NCI-H2196 (cell line): ENCODE measurements around the gene DPT.

ENCODE experiments used
- DNase-seq: peaks from one replicate; lab custom pipeline; 2025; ENCODE audit not compliant: unreplicated experiment; lab: John Stamatoyannopoulos, UW

The DPT gene

GRCh38 chr1:168706391-168706992 is 22.5 kb downstream of the DPT start:
- no peak for DNase-seq

GRCh38 chr1:168700575-168701268 is 28.3 kb downstream of the DPT start:
- DNase-seq: no peak

DNA sequence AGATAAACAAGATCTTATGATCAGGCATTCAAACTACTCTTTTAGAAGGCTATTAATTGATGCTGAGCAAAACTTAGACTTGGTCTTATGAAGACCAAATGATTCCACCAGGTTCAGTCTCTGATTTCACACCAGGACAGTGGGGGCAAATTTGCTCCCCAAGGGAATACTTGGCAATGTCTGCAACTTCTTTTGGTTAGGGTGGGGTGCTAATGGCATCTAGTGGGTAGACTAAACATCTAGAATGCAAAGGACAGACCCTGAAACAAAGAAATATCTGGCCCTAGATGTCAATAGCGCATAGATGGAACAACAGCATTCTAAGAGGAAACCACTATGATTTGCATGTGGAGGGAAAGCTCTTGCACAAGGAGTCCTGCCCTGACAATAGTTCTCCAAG is 30.6 kb downstream of the DPT start:
- DNase-seq: no peak

DNA sequence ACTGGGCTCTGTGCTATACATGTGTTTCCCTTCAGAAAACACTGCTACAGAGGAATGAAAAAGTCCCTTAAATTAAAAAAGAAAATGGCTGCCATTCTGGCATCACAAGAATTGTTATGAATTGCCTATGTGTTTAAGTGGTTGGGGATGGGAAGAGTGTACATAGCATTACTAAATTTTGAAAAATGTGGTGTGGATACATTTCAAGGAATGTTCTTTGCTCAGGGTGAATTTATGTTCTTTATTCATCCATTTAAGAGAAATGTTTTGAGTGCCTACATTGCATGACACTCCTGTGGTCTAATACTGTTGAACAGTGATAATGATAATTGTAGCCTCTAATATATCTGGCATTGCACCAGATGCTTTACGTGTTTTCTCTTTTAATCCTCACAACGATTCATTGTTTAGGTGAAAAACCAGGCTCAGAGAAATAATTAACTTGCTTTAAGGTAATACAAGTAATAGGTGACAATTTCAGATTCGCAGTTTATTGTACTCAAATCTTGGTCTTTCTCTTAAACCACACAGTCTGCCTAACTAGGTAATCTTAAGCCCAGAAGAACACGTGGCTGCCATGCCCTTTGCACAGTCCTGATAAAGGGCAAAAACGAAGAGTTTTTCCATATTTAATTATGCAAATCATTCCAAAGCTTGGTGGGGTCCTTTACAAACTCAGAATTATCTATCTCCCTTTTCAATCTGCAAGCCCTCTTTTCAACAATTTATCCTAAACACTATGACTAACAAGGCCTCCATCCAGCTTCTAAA is 31.5 kb downstream of the DPT start:
- no peak for DNase-seq

DNA sequence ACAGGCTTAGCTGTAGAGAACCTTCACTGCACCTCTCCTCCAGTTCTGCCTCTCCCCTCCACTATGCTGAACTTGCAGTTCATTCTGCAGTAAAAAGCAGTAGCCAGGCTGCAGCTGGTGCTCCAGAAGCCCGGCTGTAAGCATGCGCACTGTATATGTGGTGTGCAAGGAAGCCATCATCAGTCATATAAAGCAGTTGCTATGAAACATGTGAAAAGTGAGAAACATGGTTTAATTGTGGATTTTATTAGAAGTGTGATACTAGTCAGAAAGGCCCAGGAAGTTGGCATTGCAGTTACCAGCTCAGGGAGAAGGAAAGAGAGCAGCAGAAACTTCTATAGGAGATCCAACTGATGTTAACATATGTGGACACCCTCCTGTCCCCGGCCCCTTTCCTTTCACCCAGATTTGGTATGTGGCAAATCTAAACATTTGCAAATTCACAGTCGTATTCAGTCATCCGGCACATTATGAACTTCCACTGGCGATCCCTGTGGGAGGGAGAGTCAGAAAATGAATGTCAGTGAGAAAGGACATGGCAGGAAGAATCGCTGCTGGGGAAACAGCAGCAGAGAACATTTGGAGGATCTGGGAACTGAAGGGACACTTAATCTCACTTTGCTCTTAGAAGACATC is 32.8 kb downstream of the DPT start:
- no peak for DNase-seq

DNA sequence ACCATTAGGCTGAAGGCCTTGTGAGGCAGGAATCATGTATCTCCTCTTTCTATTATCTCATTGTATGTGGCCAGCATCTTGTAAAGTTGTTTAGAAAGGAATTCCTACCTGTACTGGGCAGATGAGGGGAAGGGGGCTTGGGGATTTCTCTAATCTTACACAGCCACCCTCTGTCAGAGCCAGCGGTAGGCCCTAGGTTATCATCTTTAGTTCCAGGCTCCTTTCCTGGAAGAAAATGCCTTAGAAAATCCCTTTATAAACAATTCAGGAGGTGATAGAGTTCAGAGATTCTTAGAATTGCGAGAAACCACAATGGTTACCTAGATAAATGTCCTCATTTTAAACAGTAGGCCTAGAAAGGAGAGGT is 35.2 kb downstream of the DPT start:
- no peak for DNase-seq

DNA sequence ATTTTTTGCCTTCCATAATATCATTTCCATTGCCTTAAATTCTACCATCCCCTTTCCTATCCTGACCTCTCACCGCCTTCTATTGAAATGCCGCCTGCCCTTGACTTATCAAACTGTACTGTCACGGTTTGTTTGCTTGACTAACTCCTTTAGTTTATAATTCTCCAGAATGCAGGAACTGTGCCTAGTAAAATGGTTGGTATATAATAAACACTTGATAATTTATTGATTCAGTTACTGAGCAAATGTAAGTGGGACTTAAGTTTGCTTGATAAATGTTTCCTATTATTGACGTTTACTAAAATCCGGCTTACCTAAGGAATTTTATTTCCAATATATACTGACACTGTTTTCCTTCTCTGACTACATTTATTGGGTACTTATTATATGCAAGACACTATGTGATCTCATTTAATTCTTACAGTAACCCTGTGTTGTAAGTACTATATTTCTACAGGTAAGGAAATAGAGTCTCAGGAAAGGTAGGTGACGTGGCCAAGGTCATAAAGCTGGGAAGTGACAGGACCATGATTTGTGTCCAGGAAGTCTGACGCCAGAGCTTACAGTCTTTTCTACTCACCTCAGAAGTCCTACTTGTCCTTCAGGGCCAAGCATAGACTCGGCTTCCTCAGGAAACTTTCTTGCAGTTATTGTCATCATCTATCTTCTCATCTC is 35.7 kb downstream of the DPT start:
- no peak for DNase-seq

DNA sequence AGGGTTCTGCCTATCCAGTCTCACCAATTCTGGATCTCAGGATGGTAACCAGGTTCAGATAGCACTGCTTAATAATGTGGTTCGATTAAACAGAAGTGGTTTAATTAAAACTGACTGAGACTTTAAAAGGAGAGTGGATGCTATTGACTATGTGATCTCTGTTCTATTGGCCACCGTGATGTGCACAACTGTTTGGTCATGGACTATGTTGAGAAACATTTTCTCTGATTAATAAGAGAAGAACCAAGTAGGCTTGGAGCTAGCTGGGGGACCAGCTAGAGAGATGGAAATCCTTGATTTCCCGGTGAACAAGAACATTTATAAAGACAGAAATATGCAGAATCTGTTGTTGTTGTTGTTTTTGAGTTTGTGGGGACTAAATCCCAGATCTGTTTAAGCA is 36.5 kb downstream of the DPT start:
- no peak for DNase-seq

GRCh38 chr1:168691541-168691940 is 37.5 kb downstream of the DPT start:
- DNase-seq: no peak

DNA sequence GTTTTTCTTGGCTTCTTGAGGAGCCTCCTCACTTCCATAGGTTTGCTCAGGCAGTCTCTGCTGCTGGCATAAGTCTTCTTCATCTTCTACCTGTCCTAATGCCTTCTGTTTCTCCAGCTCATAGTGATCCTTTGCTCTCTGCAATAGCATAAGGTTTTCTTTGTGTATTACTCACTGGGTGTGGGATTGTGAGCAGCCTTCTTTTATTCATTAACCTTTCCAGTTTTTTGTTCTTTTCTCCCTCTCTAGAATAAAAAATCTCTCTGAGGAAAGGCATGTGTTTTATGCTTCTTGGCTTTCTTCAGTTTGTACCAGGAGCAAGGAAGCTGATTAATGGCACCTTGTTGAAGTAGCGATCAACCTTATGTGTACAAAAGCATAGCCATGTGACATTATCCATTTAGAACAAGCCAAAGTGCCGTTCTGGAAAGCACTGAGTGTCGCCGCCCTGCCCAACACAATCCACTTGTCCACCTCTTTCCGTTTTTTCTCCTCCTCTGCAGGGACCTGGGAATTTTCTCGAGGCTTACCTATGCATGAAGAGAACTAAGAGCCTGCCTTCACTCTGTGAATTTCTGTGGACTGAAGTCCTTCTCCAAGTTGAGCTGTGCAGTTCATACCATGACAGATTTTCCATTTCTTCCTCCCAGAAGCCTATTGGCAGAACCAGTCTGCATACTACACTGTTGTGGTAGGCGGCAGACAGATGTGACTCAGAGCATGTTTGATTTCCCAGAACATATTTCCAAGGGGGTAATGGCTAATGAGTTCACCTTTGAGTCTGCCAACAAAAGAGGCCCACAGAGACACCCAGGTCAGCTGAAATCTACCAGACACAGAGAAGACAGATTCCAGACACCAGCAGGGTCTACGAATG is 39.0 kb downstream of the DPT start:
- DNase-seq: no peak

- no peak for DNase-seq
Observed at GRCh38 chr1:168689327-168689657, 39.7 kb downstream of the DPT start.

DNA sequence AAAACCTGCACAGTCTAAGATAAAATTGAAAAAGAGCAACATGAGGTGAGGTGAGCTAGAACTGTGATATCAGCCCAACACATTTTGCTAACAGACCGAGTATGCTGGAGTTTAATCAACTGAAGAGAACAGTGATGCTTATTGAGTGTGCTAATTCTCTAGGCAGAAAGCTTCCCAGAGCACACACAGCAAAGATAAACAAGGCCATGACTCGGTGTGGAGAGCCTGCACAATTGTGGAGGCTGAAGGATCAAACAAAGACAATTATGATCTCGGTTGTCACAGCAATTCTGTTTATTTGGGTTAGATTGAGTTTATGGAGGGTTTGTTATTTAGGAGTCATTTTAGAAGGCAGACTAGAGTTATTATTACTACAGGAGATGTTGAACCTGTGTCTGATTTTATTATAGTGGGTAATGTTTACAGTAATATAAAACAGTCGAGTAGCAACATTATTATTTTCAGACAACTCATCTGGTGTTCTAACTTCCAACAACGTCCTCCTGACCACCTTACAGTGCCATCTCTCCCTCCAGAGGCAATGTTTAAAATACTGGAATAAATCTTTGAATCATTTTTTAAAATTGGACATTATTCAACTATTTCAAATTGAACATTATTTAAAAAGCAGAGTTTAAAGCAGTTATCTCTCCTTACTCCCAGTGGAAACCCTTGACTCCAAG is 40.2 kb downstream of the DPT start:
- no peak for DNase-seq

DNA sequence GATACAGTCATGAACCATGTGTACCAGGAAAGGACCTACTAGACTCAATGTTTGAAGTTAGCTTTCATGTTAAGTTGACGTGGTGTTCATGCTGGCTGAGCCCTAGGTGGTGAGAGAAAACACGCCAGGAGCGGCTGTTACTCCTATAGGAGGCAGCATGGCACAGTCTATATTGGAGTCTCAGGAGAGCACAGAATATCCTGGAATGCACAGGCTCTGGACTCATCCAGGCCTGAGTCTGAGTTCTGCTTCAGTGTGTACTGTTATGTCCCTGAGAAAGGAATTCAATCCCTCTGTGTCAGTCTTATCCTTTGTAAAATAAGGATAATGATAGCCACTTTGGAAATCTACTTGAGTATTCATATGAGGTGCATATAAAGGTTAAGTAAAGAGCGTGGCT is 41.2 kb downstream of the DPT start:
- DNase-seq: no peak

DNA sequence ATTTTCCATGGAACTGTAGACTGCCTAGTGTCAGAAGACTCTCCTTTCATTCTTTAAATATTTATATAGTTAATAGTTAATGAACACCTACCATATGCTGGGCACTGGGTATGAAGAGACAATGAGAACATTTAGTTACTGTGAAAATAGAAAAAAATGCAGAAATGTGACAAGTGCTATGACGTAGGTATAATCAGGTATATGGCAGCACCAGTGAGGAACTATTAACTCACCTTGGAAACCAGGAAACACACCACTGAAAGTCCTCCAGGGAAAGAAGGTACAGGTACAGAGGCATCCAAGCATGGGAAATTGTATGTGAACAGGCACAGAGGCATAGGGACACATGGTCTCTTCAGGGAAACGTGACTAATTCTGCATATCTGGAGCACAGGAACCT is 42.3 kb downstream of the DPT start:
- no peak for DNase-seq

- DNase-seq: no peak
Observed at GRCh38 chr1:168683871-168684270, 45.1 kb downstream of the DPT start.

DNA sequence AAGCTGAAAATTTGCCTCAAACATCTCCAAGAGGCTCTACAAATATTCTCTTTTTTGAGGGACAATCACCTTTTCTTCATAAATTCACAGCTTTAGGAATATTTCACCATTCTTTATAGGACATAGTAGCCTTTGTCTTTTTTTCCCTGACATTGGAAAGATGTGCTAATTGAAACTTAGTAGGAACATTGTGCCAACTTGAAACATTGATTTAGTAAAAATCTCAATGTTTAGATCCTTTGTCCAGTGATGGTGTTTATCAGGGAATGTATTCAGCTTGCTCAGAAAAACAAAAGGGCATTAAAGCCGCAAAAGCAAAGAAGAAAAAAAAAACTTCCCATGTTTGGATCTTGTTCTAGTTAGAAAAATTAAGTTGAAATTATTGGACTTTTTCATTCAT is 52.1 kb downstream of the DPT start:
- DNase-seq: no peak

GRCh38 chr1:168676029-168676812 is 52.8 kb downstream of the DPT start:
- no peak for DNase-seq

- DNase-seq: no peak
Observed at GRCh38 chr1:168673974-168674683, 54.9 kb downstream of the DPT start.

DNA sequence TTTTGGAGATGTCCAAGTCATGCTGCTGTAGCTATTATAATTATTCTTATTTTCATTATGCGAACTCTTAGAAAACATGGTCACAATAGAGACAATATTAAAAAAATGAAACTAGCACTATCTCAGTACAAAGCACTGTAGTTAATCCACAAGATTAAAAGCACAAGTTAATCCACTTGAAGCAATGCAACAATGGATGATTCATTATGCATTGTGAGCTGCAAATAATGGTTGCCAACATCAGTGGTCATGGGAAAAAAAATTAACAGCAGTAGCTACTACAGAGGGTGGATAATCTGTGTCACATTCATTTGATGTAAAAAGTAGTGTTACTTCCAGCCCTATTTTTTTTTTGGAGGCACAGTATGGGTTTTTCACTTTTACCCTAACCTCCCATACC is 56.7 kb downstream of the DPT start:
- DNase-seq: no peak
